ENCODE measurements around the gene GAK.

The GAK gene

GRCh38 chr4:909821-910220 lies 22.3 kb downstream of the GAK start:
- in situ Hi-C loops (cut with MboI; ENCODE audit: low sequenced_read_pairs): no loop called here

- in situ Hi-C loops (cut with MboI; ENCODE audit: low sequenced_read_pairs): no loop called here
Observed at GRCh38 chr4:909131-909571, 23.0 kb downstream of the GAK start.

GRCh38 chr4:907691-908425 lies 24.3 kb downstream of the GAK start:
- in situ Hi-C loops (cut with MboI; ENCODE audit: low sequenced_read_pairs): no loop called here

- in situ Hi-C loops (cut with MboI; ENCODE audit: low sequenced_read_pairs): no loop called here
Observed at GRCh38 chr4:907103-907400, 25.1 kb downstream of the GAK start.

GRCh38 chr4:906339-907102 lies 25.6 kb downstream of the GAK start:
- in situ Hi-C loops (cut with MboI; ENCODE audit: low sequenced_read_pairs): no loop called here

GRCh38 chr4:905485-906338 lies 26.4 kb downstream of the GAK start:
- in situ Hi-C loops (cut with MboI; ENCODE audit: low sequenced_read_pairs): no loop called here

- in situ Hi-C loops (cut with MboI; ENCODE audit: low sequenced_read_pairs): no loop called here
Observed at GRCh38 chr4:903066-904046, 28.8 kb downstream of the GAK start.

- in situ Hi-C loops (cut with MboI; ENCODE audit: low sequenced_read_pairs): no loop called here
Observed at GRCh38 chr4:901192-901910, 30.8 kb downstream of the GAK start.

- in situ Hi-C loops (cut with MboI; ENCODE audit: low sequenced_read_pairs): no loop called here
Observed at GRCh38 chr4:900721-901120, 31.4 kb downstream of the GAK start.

- in situ Hi-C loops (cut with MboI; ENCODE audit: low sequenced_read_pairs): no loop called here
Observed at GRCh38 chr4:900073-900472, 32.0 kb downstream of the GAK start.

GRCh38 chr4:899556-899906 lies 32.6 kb downstream of the GAK start:
- in situ Hi-C loops (cut with MboI; ENCODE audit: low sequenced_read_pairs): no loop called here

- in situ Hi-C loops (cut with MboI; ENCODE audit: low sequenced_read_pairs): no loop called here
Observed at GRCh38 chr4:898869-899555, 33.1 kb downstream of the GAK start.

GRCh38 chr4:898123-898522 lies 34.0 kb downstream of the GAK start:
- in situ Hi-C loops (cut with MboI; ENCODE audit: low sequenced_read_pairs): no loop called here

GRCh38 chr4:896630-897029 lies 35.5 kb downstream of the GAK start:
- in situ Hi-C loops (cut with MboI; ENCODE audit: low sequenced_read_pairs): no loop called here

- in situ Hi-C loops (cut with MboI; ENCODE audit: low sequenced_read_pairs): no loop called here
Observed at GRCh38 chr4:896216-896615, 35.9 kb downstream of the GAK start.

- in situ Hi-C loops (cut with MboI; ENCODE audit: low sequenced_read_pairs): no loop called here
Observed at GRCh38 chr4:895596-895995, 36.5 kb downstream of the GAK start.

GRCh38 chr4:893995-894705 lies 38.0 kb downstream of the GAK start:
- in situ Hi-C loops (cut with MboI; ENCODE audit: low sequenced_read_pairs): no loop called here

GRCh38 chr4:893276-893994 lies 38.7 kb downstream of the GAK start:
- in situ Hi-C loops (cut with MboI; ENCODE audit: low sequenced_read_pairs): no loop called here
